GM12864 (cell line): ENCODE results near the gene RBM5.

Experiments
- DNase-seq: peaks from one replicate; pipeline ENCODE4 v3.0.0-alpha.2; 2011; ENCODE audit warnings: low read depth
- H3K4me3 ChIP-seq: 2 replicates; pipeline ENCODE4 v1.5.1; 2011; ENCODE audit warnings: mild to moderate bottlenecking, low read depth, low read length, control low read depth
- TF ChIP-seq, protein P1 (sequence below): IDR thresholded peaks from 2 replicates; pipeline ENCODE4 v1.5.1; 2011; ENCODE audit warnings: low read depth, mild to moderate bottlenecking, moderate library complexity, low read length, control low read depth, inconsistent platforms; ENCODE audit errors: missing control alignments

Gene RBM5

DNA sequence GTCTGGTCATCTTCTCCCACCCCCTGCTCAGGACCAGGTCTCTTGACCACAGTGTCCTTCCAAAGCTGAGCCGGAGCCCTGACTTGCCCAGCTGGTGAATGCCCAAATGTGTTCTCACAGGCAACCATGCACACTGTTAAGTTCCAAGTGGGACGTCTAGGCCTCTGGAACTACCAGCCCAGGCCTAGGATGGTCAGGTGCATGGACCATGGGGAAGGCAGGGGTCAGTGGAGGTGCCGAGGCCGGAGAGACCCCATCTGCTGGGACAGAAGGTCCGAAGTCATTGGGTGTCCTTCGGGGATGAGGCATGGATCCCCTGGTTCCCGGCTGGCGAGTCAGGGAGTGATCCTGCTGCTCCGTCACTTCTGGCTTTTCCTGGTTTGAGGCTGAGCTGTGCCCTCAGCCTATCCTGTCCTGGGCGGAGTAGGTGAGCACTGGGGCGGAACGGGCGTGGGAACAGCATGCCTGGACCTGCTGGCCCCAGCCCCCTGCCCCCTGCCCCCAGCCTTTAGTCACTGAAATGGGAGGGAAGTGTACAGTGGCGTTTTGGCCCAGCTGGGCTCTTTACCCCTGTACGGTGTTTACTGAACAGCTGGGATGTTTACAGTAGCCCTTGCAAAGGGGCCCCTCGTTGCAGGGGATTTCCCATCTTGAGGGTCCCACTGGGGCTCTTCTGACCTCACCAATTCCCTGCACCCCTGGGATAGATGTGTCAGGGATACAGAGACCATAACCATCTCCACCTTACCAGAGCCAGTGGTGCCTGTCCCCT, 78.5 kb downstream of the RBM5 start:
- no peak for DNase-seq
- TF ChIP-seq, protein P1, sequence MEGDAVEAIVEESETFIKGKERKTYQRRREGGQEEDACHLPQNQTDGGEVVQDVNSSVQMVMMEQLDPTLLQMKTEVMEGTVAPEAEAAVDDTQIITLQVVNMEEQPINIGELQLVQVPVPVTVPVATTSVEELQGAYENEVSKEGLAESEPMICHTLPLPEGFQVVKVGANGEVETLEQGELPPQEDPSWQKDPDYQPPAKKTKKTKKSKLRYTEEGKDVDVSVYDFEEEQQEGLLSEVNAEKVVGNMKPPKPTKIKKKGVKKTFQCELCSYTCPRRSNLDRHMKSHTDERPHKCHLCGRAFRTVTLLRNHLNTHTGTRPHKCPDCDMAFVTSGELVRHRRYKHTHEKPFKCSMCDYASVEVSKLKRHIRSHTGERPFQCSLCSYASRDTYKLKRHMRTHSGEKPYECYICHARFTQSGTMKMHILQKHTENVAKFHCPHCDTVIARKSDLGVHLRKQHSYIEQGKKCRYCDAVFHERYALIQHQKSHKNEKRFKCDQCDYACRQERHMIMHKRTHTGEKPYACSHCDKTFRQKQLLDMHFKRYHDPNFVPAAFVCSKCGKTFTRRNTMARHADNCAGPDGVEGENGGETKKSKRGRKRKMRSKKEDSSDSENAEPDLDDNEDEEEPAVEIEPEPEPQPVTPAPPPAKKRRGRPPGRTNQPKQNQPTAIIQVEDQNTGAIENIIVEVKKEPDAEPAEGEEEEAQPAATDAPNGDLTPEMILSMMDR = no peak

DNA sequence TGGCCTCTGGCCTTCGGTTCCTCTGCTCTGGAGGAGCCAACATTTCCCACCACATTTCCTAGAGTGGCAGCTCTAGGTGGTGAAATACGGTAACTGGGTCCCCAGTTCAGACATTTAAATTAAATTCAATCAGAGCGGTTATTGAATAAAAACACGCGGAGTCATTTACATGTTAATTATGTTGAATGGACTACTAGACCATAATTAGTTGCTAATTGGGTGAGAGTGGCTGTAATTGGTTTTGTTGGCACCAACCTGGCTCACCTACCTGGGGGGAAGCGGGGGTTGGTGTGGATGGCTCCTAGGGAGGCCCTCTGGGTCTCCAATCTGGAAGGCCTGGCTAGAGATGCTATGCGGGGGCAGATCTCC, 79.1 kb downstream of the RBM5 start:
- no peak for DNase-seq
- H3K4me3 ChIP-seq = no peak overlapping the region
- TF ChIP-seq, protein P1 = no peak

More for the DNA sequence above, 78.5 kb downstream of the RBM5 start:
- no peak overlapping the region for H3K4me3 ChIP-seq

DNA sequence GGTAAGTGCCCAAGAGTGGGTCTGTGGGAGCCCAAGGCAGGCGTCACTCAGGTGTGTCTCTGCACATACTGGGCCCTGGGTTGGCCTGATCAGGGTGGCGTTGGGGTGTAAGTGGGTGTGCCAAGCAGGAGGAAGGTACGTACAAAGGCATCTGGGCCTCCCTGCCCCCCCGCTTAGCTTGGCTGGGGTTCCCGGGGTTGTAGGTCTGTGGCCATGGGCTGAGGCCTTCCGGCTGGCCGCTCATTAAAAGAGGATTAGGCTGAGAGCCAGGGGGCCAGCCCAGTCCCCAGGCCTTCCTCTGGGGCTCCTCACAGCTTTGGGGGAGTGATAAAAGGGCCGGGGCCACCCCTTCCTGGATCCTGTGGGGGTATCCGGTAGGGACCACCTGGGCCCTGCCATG, 79.7 kb downstream of the RBM5 start:
- TF ChIP-seq, protein P1 = no peak
- DNase-seq = no peak
- H3K4me3 ChIP-seq = no peak overlapping the region
